Tibial nerve (tissue), 4 donors: ENCODE data around the gene DMWD. TPM values are rescaled to one million over a fixed set of nuclear protein-coding genes. Genes with fewer than 3 reads are reported as not detected.

ENCODE experiments used
- DNase-seq, 2 donors: peaks; one replicate each; pipeline ENCODE4 v3.0.0-alpha.2; 2019; ENCODE audit warnings: low spot score in 2 of 2
- H3K27ac ChIP-seq, 4 donors: fragments of 200-600 bp; sonication (generic) in 3 of 4; one replicate each; pipeline ENCODE4 v1.5.1; 2017 to 2019; ENCODE audit warnings: mild to moderate bottlenecking in 1 of 4
- H3K27me3 ChIP-seq, 2 donors: fragments of 200-600 bp; sonication (generic) in 1 of 2; one replicate each; pipeline versions ENCODE4 v1.5.1 to v1.6.0; 2017 to 2019
- H3K36me3 ChIP-seq, 3 donors: fragments of 200-600 bp; sonication (generic); one replicate each; pipeline ENCODE4 v1.5.1; 2018 to 2019
- H3K4me1 ChIP-seq, 4 donors: fragments of 200-600 bp; sonication (generic) in 3 of 4; one replicate each; pipeline ENCODE4 v1.5.1; 2017 to 2019
- H3K4me3 ChIP-seq, 4 donors: fragments of 200-600 bp; sonication (generic) in 3 of 4; one replicate each; pipeline ENCODE4 v1.5.1; 2017 to 2019; ENCODE audit warnings: mild to moderate bottlenecking in 1 of 4, moderate library complexity in 1 of 4
- H3K9me3 ChIP-seq, 4 donors: fragments of 200-600 bp; sonication (generic) in 3 of 4; one replicate each; pipeline ENCODE4 v1.5.1; 2017 to 2019
- EP300 ChIP-seq, 2 donors: sonication (generic); formaldehyde crosslinking; IDR thresholded peaks; one replicate each; pipeline ENCODE4 v1.6.1; 2017; ENCODE audit warnings: antibody characterized with exemption in 2 of 2, mild to moderate bottlenecking in 1 of 2
- POLR2A ChIP-seq, 2 donors: fragments of 450-650 bp; IDR thresholded peaks; one replicate each; pipeline ENCODE4 v1.6.1; 2017; ENCODE audit warnings: antibody characterized with exemption in 2 of 2, mild to moderate bottlenecking in 2 of 2, moderate library complexity in 2 of 2
- WGBS, 2 donors: methylation state at CpG; one replicate each; pipeline ENCODE4 v1.1.5; 2018; 5-methylcytosine and 5-hydroxymethylcytosine counted together
- total RNA-seq, 4 donors: library from RNA; depleted of rRNA; stranded (reverse); fragments of >200 nt; gene quantifications; one replicate each; pipeline ENCODE4 v1.1.0, GENCODE V29; 2016
- TF ChIP-seq, protein P1 (sequence below), 5 experiments: fragments of 200-600 bp in 3 of 5; fragments of 450-650 bp in 2 of 5; sonication (generic) in 3 of 5; IDR thresholded peaks; one replicate each; pipeline ENCODE4 v1.5.1; 2016 to 2019; ENCODE audit warnings: antibody characterized with exemption in 5 of 5, mild to moderate bottlenecking in 3 of 5, moderate library complexity in 2 of 5

Gene DMWD
- total RNA-seq, 4 donors from 2014 or later = 28.4 to 75.0 (median 53.8) TPM

DNA sequence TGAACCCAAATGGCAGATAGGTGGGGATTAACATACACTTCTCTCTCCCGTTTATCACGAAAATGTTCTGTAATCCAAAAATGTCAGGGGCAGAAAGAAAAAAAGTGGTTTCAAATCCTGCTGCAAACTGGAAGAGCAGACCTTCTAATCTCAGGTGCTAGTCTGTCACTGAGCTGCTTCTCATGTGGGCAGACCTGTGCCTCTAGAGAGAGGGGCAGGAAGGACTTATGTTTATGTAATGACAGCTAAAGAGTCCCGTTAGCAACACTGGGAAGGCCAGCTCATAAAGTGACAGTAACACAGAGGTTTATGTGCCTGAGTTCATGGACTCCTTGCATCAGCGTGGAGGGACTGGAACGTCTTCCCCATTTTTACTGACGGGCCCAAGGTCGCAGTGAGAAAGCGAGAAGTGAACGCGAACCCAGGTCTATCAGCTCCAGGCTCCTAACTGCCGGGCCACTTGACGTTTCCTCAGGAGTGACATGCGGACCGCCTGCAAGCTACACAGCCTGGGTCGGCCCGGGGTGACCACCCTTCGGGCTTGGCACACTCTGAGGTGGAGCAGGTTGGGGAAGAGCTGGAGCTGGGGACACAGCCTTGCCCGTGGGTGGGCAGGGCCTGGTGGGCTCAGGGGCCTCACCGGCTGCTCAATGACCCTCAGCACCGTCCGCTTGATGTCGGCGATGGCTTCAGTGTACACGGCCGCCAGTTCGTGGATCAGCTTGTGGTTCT, 32.1 kb upstream of the DMWD start:
- H3K9me3 ChIP-seq = no peaks in the 10 kb centered on the region
- no peaks in the 10 kb centered on the region for H3K27me3 ChIP-seq
- no peak overlapping the region for H3K4me3 ChIP-seq
- H3K27ac ChIP-seq = no peak overlapping the region
- peaks cover 4 to 98% (median 37%) of the 10 kb centered on the region in 3 donors for H3K36me3 ChIP-seq
- no peaks in the 10 kb centered on the region for H3K4me1 ChIP-seq
- no peak for DNase-seq
- TF ChIP-seq EP300 (IDR thresholded peaks at IDR 0.05) (no peak), POLR2A (IDR thresholded peaks at IDR 0.05) (no peak)
- TF ChIP-seq, protein P1, sequence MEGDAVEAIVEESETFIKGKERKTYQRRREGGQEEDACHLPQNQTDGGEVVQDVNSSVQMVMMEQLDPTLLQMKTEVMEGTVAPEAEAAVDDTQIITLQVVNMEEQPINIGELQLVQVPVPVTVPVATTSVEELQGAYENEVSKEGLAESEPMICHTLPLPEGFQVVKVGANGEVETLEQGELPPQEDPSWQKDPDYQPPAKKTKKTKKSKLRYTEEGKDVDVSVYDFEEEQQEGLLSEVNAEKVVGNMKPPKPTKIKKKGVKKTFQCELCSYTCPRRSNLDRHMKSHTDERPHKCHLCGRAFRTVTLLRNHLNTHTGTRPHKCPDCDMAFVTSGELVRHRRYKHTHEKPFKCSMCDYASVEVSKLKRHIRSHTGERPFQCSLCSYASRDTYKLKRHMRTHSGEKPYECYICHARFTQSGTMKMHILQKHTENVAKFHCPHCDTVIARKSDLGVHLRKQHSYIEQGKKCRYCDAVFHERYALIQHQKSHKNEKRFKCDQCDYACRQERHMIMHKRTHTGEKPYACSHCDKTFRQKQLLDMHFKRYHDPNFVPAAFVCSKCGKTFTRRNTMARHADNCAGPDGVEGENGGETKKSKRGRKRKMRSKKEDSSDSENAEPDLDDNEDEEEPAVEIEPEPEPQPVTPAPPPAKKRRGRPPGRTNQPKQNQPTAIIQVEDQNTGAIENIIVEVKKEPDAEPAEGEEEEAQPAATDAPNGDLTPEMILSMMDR (IDR thresholded peaks at IDR 0.05) = no peak
- WGBS, 2 donors = 86 to 90% methylated on average over 24 to 26 of the region's 26 CpGs

DNA sequence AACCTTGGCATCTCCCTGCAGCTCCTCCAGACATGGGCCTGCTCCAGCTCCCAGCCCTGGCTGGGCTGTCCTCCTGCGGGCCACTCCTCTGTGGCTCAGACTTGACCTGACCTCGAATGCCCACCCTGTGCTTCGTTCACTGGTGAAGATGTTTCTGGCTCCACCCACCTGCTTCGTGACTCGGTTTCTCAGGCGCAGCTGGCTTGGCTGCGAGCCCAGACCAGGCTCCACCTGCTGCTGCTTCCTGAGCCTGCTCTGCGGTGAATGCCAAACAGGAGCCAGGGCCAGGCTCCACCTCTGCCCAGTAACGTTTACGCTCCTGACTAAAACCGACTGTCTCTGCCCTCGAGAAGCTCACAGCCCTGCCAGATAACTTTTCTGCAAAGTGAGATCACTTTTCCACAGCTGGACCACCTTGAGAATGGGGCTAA, 31.4 kb upstream of the DMWD start:
- H3K27me3 ChIP-seq = no peaks in the 10 kb centered on the region
- no peaks in the 10 kb centered on the region for H3K4me1 ChIP-seq
- no peaks in the 10 kb centered on the region for H3K9me3 ChIP-seq
- TF ChIP-seq EP300 (IDR thresholded peaks at IDR 0.05) (no peak), POLR2A (IDR thresholded peaks at IDR 0.05) (no peak)
- TF ChIP-seq, protein P1 (IDR thresholded peaks at IDR 0.05) = no peak
- DNase-seq = no peak
- H3K36me3 ChIP-seq = peaks cover 4 to 98% (median 34%) of the 10 kb centered on the region in 3 donors
- no peak overlapping the region for H3K27ac ChIP-seq
- 56 to 61% methylated on average over 7 to 12 of the region's 12 CpGs for WGBS, 2 donors
- H3K4me3 ChIP-seq = no peak overlapping the region

DNA sequence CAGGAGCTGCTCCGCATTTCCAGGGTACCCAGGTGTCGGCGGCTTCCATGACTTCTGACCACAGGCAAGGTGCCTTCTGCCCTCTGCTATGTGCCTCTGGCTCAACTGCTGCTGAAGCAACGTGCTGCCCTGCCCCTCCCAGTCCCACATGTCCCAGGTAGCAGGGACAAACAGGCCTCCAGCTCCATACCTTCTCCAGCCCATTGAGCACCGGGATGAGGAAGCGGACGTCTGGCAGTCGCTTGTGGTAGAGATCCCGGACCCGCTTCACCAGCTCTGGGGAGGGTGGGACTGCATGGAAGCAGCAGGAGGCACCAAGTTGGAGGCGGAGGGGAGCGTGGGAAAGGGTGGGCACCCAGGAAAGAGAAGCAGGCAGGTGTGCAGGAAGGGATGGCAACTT, 30.5 kb upstream of the DMWD start:
- TF ChIP-seq, protein P1 (IDR thresholded peaks at IDR 0.05) = no peak
- TF ChIP-seq EP300 (IDR thresholded peaks at IDR 0.05) = no peak
- no peak for TF ChIP-seq POLR2A (IDR thresholded peaks at IDR 0.05)
- no peak for DNase-seq
- WGBS, 2 donors = 96 to 97% methylated on average over 7 to 9 of the region's 12 CpGs

DNA sequence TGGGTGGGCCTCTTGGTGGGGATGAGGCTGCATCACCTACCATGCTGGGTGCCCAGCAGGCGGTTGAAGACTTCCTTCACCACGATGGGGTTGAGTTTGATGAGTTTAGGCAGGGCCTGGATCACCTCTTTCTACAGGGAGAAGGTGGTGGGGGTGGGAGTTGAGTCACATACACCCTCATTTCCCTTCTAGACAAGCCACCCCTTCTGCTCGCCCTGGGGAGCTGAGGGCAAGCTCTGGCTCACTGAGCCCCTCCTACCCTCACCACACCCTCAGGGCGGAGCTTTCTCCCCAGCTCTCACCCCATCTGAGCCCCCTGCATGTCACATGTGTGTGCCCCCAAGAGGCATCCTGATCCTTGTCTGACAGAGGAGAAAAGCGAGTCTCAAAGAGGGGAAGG, 30.1 kb upstream of the DMWD start:
- H3K27me3 ChIP-seq = no peaks in the 10 kb centered on the region
- H3K36me3 ChIP-seq = peaks cover 4 to 98% (median 24%) of the 10 kb centered on the region in 3 donors
- no peak overlapping the region for H3K4me3 ChIP-seq
- H3K27ac ChIP-seq = no peak overlapping the region
- TF ChIP-seq POLR2A (IDR thresholded peaks at IDR 0.05) (no peak), EP300 (IDR thresholded peaks at IDR 0.05) (no peak)
- TF ChIP-seq, protein P1 (IDR thresholded peaks at IDR 0.05) = no peak
- H3K4me1 ChIP-seq = no peaks in the 10 kb centered on the region
- no peaks in the 10 kb centered on the region for H3K9me3 ChIP-seq
- WGBS, 2 donors = 91 to 100% methylated on average over 3 to 5 of the region's 5 CpGs
- DNase-seq = no peak

More for the DNA sequence above, 30.5 kb upstream of the DMWD start:
- no peak overlapping the region for H3K4me3 ChIP-seq
- H3K27me3 ChIP-seq = no peaks in the 10 kb centered on the region
- H3K9me3 ChIP-seq = no peaks in the 10 kb centered on the region
- peaks cover 4 to 98% (median 26%) of the 10 kb centered on the region in 3 donors for H3K36me3 ChIP-seq
- H3K4me1 ChIP-seq = no peaks in the 10 kb centered on the region
- H3K27ac ChIP-seq = no peak overlapping the region

DNA sequence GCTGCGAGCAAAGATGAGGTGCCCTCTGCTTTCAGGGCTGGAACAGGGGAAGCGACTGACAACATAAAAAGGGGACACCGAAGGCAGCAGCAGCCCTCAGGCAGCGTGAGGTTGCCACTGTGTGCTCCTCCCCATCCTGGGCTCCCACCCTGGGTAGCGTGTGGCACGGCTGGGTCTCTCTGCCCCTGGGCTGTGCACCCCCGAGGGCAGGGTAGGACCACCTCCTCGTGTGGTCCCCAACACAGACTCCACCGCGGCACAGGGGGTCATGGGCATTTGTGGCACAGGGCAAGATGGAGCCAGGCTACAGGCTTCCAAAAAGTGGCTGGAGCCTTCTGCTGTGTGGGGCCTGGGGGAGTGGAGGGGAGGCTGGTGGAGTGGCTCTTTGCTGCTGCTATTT, 28.9 kb upstream of the DMWD start:
- Histone ChIP-seq H3K27ac (no peak overlapping the region), H3K4me3 (no peak overlapping the region), H3K9me3 (no peaks in the 10 kb centered on the region), H3K27me3 (no peaks in the 10 kb centered on the region), H3K36me3 (peaks cover 4 to 88% (median 19%) of the 10 kb centered on the region in 3 donors), H3K4me1 (peaks cover 0 to 6% (median 3%) of the 10 kb centered on the region in 4 donors)
- DNase-seq = no peak
- TF ChIP-seq, protein P1 (IDR thresholded peaks at IDR 0.05) = no peak
- TF ChIP-seq POLR2A (IDR thresholded peaks at IDR 0.05) = no peak
- TF ChIP-seq EP300 (IDR thresholded peaks at IDR 0.05) = no peak
- 61 to 62% methylated on average over 4 to 7 of the region's 10 CpGs for WGBS, 2 donors
